Thyroid gland (tissue), 4 donors: ENCODE data around the gene PRELP.

Source experiments
- CTCF ChIP-seq, 6 experiments: fragments of 200-600 bp in 3 of 6; fragments of 450-650 bp in 3 of 6; sonication (generic) in 3 of 6; IDR thresholded peaks; one replicate each; pipeline ENCODE4 v1.5.1; 2016 to 2019; ENCODE audit warnings: antibody characterized with exemption in 6 of 6, mild to moderate bottlenecking in 2 of 6, inconsistent platforms in 1 of 6, moderate library complexity in 1 of 6
- POLR2A ChIP-seq, 2 donors: fragments of 450-650 bp; IDR thresholded peaks; one replicate each; pipeline ENCODE4 v1.6.1; 2017; ENCODE audit warnings: antibody characterized with exemption in 2 of 2, mild to moderate bottlenecking in 2 of 2, moderate library complexity in 1 of 2

GRCh38 chr1:203462878-203463277 is 12.7 kb upstream of the PRELP start:
- TF ChIP-seq CTCF (IDR thresholded peaks at IDR 0.05) (no peak), POLR2A (IDR thresholded peaks at IDR 0.05) (no peak)
